Panc1 (cell line): ENCODE results near the gene CCDC88A. TPM values are rescaled to one million over a fixed set of nuclear protein-coding genes. Genes with fewer than 3 reads are reported as not detected.

Experiments used
- ATAC-seq: fragments of 200-7000 bp; cut with Tn5 transposase; 2 replicates; pipeline ENCODE4 v1.9.1; 2020; ENCODE audit warnings: mild to moderate bottlenecking, moderate library complexity
- BruUV-seq: library from RNA; stranded (reverse); fragments of 400-500 nt; replicated peaks from 2 replicates; lab custom pipeline; 2021; lab: Mats Ljungman, UMichigan
- CTCF ChIA-PET: fragments of 300-600 bp; sonication (Branson Sonifier 250); formaldehyde crosslinking; loops from one replicate; lab custom pipeline; 2022; ENCODE audit warnings: antibody characterized with exemption; lab: Charles Lee
- POLR2A ChIA-PET: fragments of 300-600 bp; sonication (Branson Sonifier 250); formaldehyde crosslinking; loops from one replicate; lab custom pipeline; 2022; ENCODE audit warnings: antibody characterized with exemption; lab: Charles Lee
- DNase-seq: peaks from one replicate; pipeline ENCODE4 v3.0.0-alpha.2; 2010; ENCODE audit warnings: low read depth, low spot score
- H3K27ac ChIP-seq: 2 replicates; pipeline ENCODE4 v1.5.1; 2011; ENCODE audit warnings: mild to moderate bottlenecking, low read length, inconsistent platforms
- H3K27me3 ChIP-seq: fragments of 200-500 bp; sonication (Bioruptor generic); 2 replicates; pipeline ENCODE4 v1.6.0; 2014; ENCODE audit warnings: low read length, inconsistent platforms; ENCODE audit not compliant: control insufficient read depth, insufficient read depth
- H3K36me3 ChIP-seq: fragments of 200-500 bp; sonication (Bioruptor generic); 2 replicates; pipeline ENCODE4 v1.5.1; 2014; ENCODE audit warnings: inconsistent platforms, mild to moderate bottlenecking, low read length, moderate library complexity; ENCODE audit not compliant: control insufficient read depth, insufficient read depth
- H3K4me1 ChIP-seq: 2 replicates; pipeline ENCODE4 v1.5.1; 2011; ENCODE audit warnings: inconsistent platforms, mild to moderate bottlenecking, low read length, moderate library complexity; ENCODE audit not compliant: control insufficient read depth, insufficient read depth
- H3K4me3 ChIP-seq, 2 experiments: 2 replicates each; pipeline ENCODE4 v1.5.1; 2011 to 2012; ENCODE audit warnings: low read depth in 2 of 2, low read length in 2 of 2, mild to moderate bottlenecking in 2 of 2, inconsistent platforms in 1 of 2, moderate library complexity in 1 of 2
- H3K9me3 ChIP-seq: fragments of 200-500 bp; sonication (Bioruptor generic); 2 replicates; pipeline ENCODE4 v1.5.1; 2014; ENCODE audit warnings: low read depth, mild to moderate bottlenecking, inconsistent platforms, low read length, moderate library complexity; ENCODE audit not compliant: control insufficient read depth, insufficient read depth
- CTCF ChIP-seq: fragments of 450-650 bp; IDR thresholded peaks from 2 replicates; pipeline ENCODE4 v1.5.1; 2017; ENCODE audit warnings: mild to moderate bottlenecking
- POLR2AphosphoS5 ChIP-seq: IDR thresholded peaks from 2 replicates; pipeline ENCODE4 v1.6.1; 2012; ENCODE audit warnings: mild to moderate bottlenecking, low read depth, low read length, moderate library complexity
- SIN3A ChIP-seq: IDR thresholded peaks from 2 replicates; pipeline ENCODE4 v1.6.1; 2012; ENCODE audit warnings: low read depth, mild to moderate bottlenecking, low read length, moderate library complexity, borderline replicate concordance; ENCODE audit not compliant: insufficient read depth
- TCF7L2 ChIP-seq: IDR thresholded peaks from 2 replicates; pipeline ENCODE4 v1.6.1; 2011; ENCODE audit warnings: mild to moderate bottlenecking, low read depth, low read length, inconsistent platforms
- in situ Hi-C: cut with HindIII; loops from 2 replicates; pipeline ENCODE4 v1.10.0; 2016; ENCODE audit warnings: low sequenced_read_pairs, low pct_unique_long_range_greater_than_20kb
- intact Hi-C: fragments of 100-400 bp; cut with micrococcal nuclease; formaldehyde crosslinking; loops from one replicate; pipeline ENCODE4 v1.10.0; 2022; ENCODE audit not compliant: unreplicated experiment
- total RNA-seq: library from RNA; stranded (reverse); gene quantifications from one replicate; pipeline ENCODE4 v1.2.1, GENCODE V29; 2021; ENCODE audit not compliant: unreplicated experiment
- TF ChIP-seq, protein P1 (sequence below), 2 experiments: IDR thresholded peaks; 2 replicates each; pipeline ENCODE4 v1.6.1; 2011 to 2012; ENCODE audit warnings: low read depth in 2 of 2, control low read depth in 1 of 2, low read length in 1 of 2, mild to moderate bottlenecking in 1 of 2, moderate library complexity in 1 of 2; ENCODE audit not compliant: insufficient read depth in 1 of 2

The CCDC88A gene
- total RNA-seq, 1 experiment from 2014 or later, result 99.8 TPM

- ChIA-PET POLR2A (no interaction called here), CTCF (no interaction called here)
- in situ Hi-C loops (no loop called here), intact Hi-C loops (no loop called here)
- no peaks in the 10 kb centered on the region for H3K27me3 ChIP-seq
- no peak overlapping the region for H3K27ac ChIP-seq
- no peak overlapping the region for H3K4me3 ChIP-seq
- no TSS peak for BruUV-seq
- DNase-seq (no peak), ATAC-seq (no peak)
- H3K9me3 ChIP-seq, result no peaks in the 10 kb centered on the region
- H3K4me1 ChIP-seq, result peaks cover 24% of the 10 kb centered on the region; the same call in 1 of the 2 replicates
- TF ChIP-seq, protein P1, sequence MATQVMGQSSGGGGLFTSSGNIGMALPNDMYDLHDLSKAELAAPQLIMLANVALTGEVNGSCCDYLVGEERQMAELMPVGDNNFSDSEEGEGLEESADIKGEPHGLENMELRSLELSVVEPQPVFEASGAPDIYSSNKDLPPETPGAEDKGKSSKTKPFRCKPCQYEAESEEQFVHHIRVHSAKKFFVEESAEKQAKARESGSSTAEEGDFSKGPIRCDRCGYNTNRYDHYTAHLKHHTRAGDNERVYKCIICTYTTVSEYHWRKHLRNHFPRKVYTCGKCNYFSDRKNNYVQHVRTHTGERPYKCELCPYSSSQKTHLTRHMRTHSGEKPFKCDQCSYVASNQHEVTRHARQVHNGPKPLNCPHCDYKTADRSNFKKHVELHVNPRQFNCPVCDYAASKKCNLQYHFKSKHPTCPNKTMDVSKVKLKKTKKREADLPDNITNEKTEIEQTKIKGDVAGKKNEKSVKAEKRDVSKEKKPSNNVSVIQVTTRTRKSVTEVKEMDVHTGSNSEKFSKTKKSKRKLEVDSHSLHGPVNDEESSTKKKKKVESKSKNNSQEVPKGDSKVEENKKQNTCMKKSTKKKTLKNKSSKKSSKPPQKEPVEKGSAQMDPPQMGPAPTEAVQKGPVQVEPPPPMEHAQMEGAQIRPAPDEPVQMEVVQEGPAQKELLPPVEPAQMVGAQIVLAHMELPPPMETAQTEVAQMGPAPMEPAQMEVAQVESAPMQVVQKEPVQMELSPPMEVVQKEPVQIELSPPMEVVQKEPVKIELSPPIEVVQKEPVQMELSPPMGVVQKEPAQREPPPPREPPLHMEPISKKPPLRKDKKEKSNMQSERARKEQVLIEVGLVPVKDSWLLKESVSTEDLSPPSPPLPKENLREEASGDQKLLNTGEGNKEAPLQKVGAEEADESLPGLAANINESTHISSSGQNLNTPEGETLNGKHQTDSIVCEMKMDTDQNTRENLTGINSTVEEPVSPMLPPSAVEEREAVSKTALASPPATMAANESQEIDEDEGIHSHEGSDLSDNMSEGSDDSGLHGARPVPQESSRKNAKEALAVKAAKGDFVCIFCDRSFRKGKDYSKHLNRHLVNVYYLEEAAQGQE (IDR thresholded peaks at IDR 0.05; ENCODE audit: insufficient read depth in 1 of 2, low read depth in 2 of 2, low read length in 1 of 2), result no peak
- TF ChIP-seq POLR2AphosphoS5 (no peak), SIN3A (no peak), TCF7L2 (no peak), CTCF (no peak)
- H3K36me3 ChIP-seq, result peaks cover 3% of the 10 kb centered on the region; the same call in 1 of the 2 replicates
Measured at GRCh38 chr2:55361465-55362189, 58.0 kb downstream of the CCDC88A start.

DNA sequence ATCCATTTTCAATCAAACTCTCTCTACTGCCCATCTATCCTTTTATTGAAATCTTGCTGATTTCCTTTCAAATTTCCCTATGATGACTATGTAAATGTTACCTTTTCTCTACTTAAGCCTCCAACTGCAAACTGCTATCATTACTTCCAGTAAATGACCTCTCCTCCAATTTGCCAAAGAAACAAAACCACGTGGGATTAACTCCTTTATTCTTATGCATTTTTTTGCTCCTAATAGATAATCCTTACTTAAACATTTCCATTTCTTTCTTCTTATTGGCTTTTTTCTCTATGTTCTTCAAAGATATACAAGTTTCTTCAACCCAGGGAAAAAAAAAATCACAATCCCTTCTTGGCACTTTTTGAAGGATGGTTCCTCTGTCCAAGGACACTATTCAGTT lies 61.2 kb downstream of the CCDC88A start:
- Histone ChIP-seq H3K4me3 (no peak overlapping the region), H3K27me3 (no peaks in the 10 kb centered on the region), H3K27ac (no peak overlapping the region), H3K36me3 (peaks cover 8% of the 10 kb centered on the region), H3K9me3 (no peaks in the 10 kb centered on the region), H3K4me1 (peaks cover under 1% of the 10 kb centered on the region; the same call in 1 of the 2 replicates)
- no peak for TF ChIP-seq POLR2AphosphoS5
- no peak for TF ChIP-seq SIN3A
- TF ChIP-seq CTCF, result no peak
- TF ChIP-seq, protein P1 (IDR thresholded peaks at IDR 0.05; ENCODE audit: insufficient read depth in 1 of 2, low read depth in 2 of 2, low read length in 1 of 2), result no peak
- no peak for TF ChIP-seq TCF7L2
- intact Hi-C loops, result no loop called here
- ATAC-seq (no peak), DNase-seq (no peak)
- in situ Hi-C loops, result no loop called here
- POLR2A ChIA-PET, result no interaction called here
- CTCF ChIA-PET, result no interaction called here
- TSS peak; percentile 29 for BruUV-seq
